CD4-positive, alpha-beta memory T cell (primary cell): ENCODE measurements around the gene IKZF1. TPM values are rescaled to one million over a fixed set of nuclear protein-coding genes. Genes with fewer than 3 reads are reported as not detected.

Experiments used
- CTCF ChIA-PET: fragments of 350-600 bp; sonication (Branson Sonifier 250); formaldehyde crosslinking; loops from one replicate; lab custom pipeline; 2021; ENCODE audit warnings: inconsistent platforms; ENCODE audit not compliant: partially characterized antibody; lab: Charles Lee
- POLR2A ChIA-PET: fragments of 350-600 bp; sonication (Branson Sonifier 250); formaldehyde crosslinking; loops from one replicate; lab custom pipeline; 2021; ENCODE audit not compliant: partially characterized antibody; lab: Charles Lee
- DNase-seq, 5 donors: peaks; one replicate each; pipeline versions ENCODE4 v3.0.0 to v3.0.0-alpha.2; 2020 to 2022; ENCODE audit warnings: mixed read lengths in 1 of 5
- H3K27ac ChIP-seq: one replicate; pipeline ENCODE4 v1.7.0; 2013; ENCODE audit warnings: low read depth, low read length
- H3K27me3 ChIP-seq: 2 replicates; pipeline ENCODE4 v1.7.0; 2013; ENCODE audit warnings: mild to moderate bottlenecking, low read length, moderate library complexity; ENCODE audit not compliant: insufficient read depth
- H3K36me3 ChIP-seq: 2 replicates; pipeline ENCODE4 v1.7.0; 2013; ENCODE audit warnings: mild to moderate bottlenecking, low read length, moderate library complexity; ENCODE audit not compliant: insufficient read depth
- H3K4me1 ChIP-seq: 2 replicates; pipeline ENCODE4 v1.7.0; 2013; ENCODE audit warnings: mild to moderate bottlenecking, low read length, moderate library complexity; ENCODE audit not compliant: insufficient read depth
- H3K4me3 ChIP-seq, 2 donors: one replicate each; pipeline ENCODE4 v1.7.0; 2013; ENCODE audit warnings: low read length in 2 of 2, mild to moderate bottlenecking in 1 of 2
- H3K9me3 ChIP-seq, 2 donors: one replicate each; pipeline ENCODE4 v1.7.0; 2013; ENCODE audit warnings: low read length in 2 of 2, control low read depth in 1 of 2; ENCODE audit not compliant: control insufficient read depth in 1 of 2
- H3K27ac Mint-ChIP-seq, 7 donors: one replicate each; pipeline ENCODE4 v1.8.0; 2020 to 2021; ENCODE audit warnings: mixed read lengths in 7 of 7, mild to moderate bottlenecking in 6 of 7, inconsistent platforms in 3 of 7, moderate library complexity in 3 of 7
- H3K27me3 Mint-ChIP-seq, 2 donors: one replicate each; pipeline ENCODE4 v1.8.0; 2020 to 2021; ENCODE audit warnings: mixed read lengths in 2 of 2
- H3K36me3 Mint-ChIP-seq, 2 donors: one replicate each; pipeline ENCODE4 v1.8.0; 2020 to 2021; ENCODE audit warnings: mixed read lengths in 2 of 2, inconsistent platforms in 1 of 2, mild to moderate bottlenecking in 1 of 2
- H3K4me1 Mint-ChIP-seq, 4 donors: one replicate each; pipeline ENCODE4 v1.8.0; 2020 to 2021; ENCODE audit warnings: mixed read lengths in 4 of 4, mild to moderate bottlenecking in 1 of 4
- H3K4me3 Mint-ChIP-seq, 8 donors: one replicate each; pipeline ENCODE4 v1.8.0; 2020 to 2021; ENCODE audit warnings: mixed read lengths in 8 of 8, mild to moderate bottlenecking in 7 of 8, moderate library complexity in 6 of 8, inconsistent platforms in 3 of 8
- H3K9me3 Mint-ChIP-seq, 8 donors: one replicate each; pipeline ENCODE4 v1.8.0; 2020 to 2021; ENCODE audit warnings: mixed read lengths in 8 of 8, mild to moderate bottlenecking in 5 of 8, inconsistent platforms in 3 of 8, moderate library complexity in 1 of 8
- intact Hi-C: fragments of 100-400 bp; cut with micrococcal nuclease; formaldehyde crosslinking; loops from one replicate; pipeline ENCODE4 v1.15.1; 2023
- polyA plus RNA-seq, 2 donors: library from polyadenylated mRNA; unstranded; fragments of 300-500 nt; fragmentation: Illumina TruSeq; gene quantifications; one replicate each; pipeline ENCODE4 v1.2.3, GENCODE V29; 2021
- total RNA-seq, 2 experiments: library from RNA; stranded (reverse); gene quantifications; one replicate each; pipeline ENCODE4 v1.2.3, GENCODE V29; 2021

The IKZF1 gene
- total and polyA plus RNA-seq, 4 experiments from 2014 or later, result 116 to 479 (median 381) TPM

- Histone ChIP-seq H3K36me3 (peaks cover 64% of the 10 kb centered on the region), H3K4me1 (peaks cover 75% of the 10 kb centered on the region), H3K4me3 (no peak overlapping the region), H3K27ac (peak overlapping the region; percentile 56), H3K9me3 (no peaks in the 10 kb centered on the region), H3K27me3 (no peaks in the 10 kb centered on the region)
- ChIA-PET POLR2A (interaction anchor here (0.9 to 2.1 kb wide), 7 partner anchors 9 to 193 kb away, joined by 3 to 14 read pairs (median 4); no protein-coding TSS in a partner anchor), CTCF (interaction anchor here (1.2 to 2.3 kb wide), 6 partner anchors 10 to 193 kb away, joined by 3 to 15 read pairs (median 4); no protein-coding TSS in a partner anchor)
- H3K9me3 Mint-ChIP-seq, result peaks cover 0 to 8% (median 0%) of the 10 kb centered on the region in 8 donors
- peaks cover 57 to 79% (median 65%) of the 10 kb centered on the region in 4 donors for H3K4me1 Mint-ChIP-seq
- no peaks in the 10 kb centered on the region for H3K27me3 Mint-ChIP-seq
- peaks cover 69 to 85% of the 10 kb centered on the region in 2 donors for H3K36me3 Mint-ChIP-seq
- H3K27ac Mint-ChIP-seq, result peak overlapping the region; percentile 80 to 99 (median 91)
- peak overlapping the region in 6 of 8 donors; percentile 7 to 69 (median 47) for H3K4me3 Mint-ChIP-seq
- intact Hi-C loops, result no loop called here
- DNase-seq, result no peak
Observed at GRCh38 chr7:50397971-50398324, 93.4 kb downstream of the IKZF1 start.

GRCh38 chr7:50399206-50399605, 94.7 kb downstream of the IKZF1 start:
- Mint-ChIP-seq H3K27me3 (no peaks in the 10 kb centered on the region), H3K36me3 (peaks cover 69 to 84% of the 10 kb centered on the region in 2 donors), H3K4me1 (peaks cover 48 to 77% (median 59%) of the 10 kb centered on the region in 4 donors), H3K9me3 (peaks cover 0 to 8% (median 0%) of the 10 kb centered on the region in 8 donors), H3K4me3 (no peak overlapping the region), H3K27ac (peak overlapping the region in 3 of 7 donors; percentile 78 to 95 (median 83))
- ChIA-PET CTCF (interaction anchor here (1.1 to 2.1 kb wide), 3 partner anchors 8 to 193 kb away, joined by 3 to 5 read pairs (median 3); no protein-coding TSS in a partner anchor), POLR2A (interaction anchor here (0.7 to 0.9 kb wide), 2 partner anchors 27 to 56 kb away, joined by 3 read pairs; no protein-coding TSS in a partner anchor)
- Histone ChIP-seq H3K4me3 (no peak overlapping the region), H3K27ac (no peak overlapping the region), H3K27me3 (no peaks in the 10 kb centered on the region), H3K4me1 (peaks cover 68% of the 10 kb centered on the region), H3K36me3 (peaks cover 60% of the 10 kb centered on the region), H3K9me3 (no peaks in the 10 kb centered on the region)
- intact Hi-C loops, result no loop called here
- DNase-seq, result no peak

- Histone ChIP-seq H3K4me1 (peaks cover 64% of the 10 kb centered on the region), H3K4me3 (no peak overlapping the region), H3K27ac (no peak overlapping the region), H3K36me3 (peaks cover 59% of the 10 kb centered on the region), H3K9me3 (no peaks in the 10 kb centered on the region), H3K27me3 (no peaks in the 10 kb centered on the region)
- no peak for DNase-seq
- Mint-ChIP-seq H3K9me3 (peaks cover 0 to 8% (median 0%) of the 10 kb centered on the region in 8 donors), H3K36me3 (peaks cover 70 to 84% of the 10 kb centered on the region in 2 donors), H3K4me1 (peaks cover 46 to 76% (median 58%) of the 10 kb centered on the region in 4 donors), H3K27ac (peak overlapping the region in 1 of 7 donors; percentile 68), H3K27me3 (no peaks in the 10 kb centered on the region), H3K4me3 (no peak overlapping the region)
- ChIA-PET POLR2A (no interaction called here), CTCF (interaction anchor here (1.1 kb wide), 1 partner anchor 18 kb away, joined by 3 read pairs; no protein-coding TSS in a partner anchor)
- intact Hi-C loops, result no loop called here
Observed at GRCh38 chr7:50399635-50400034, 95.1 kb downstream of the IKZF1 start.

- H3K4me3 Mint-ChIP-seq, result no peak overlapping the region
- no peak for DNase-seq
- Histone ChIP-seq H3K4me3 (no peak overlapping the region), H3K36me3 (peaks cover 59% of the 10 kb centered on the region), H3K27me3 (no peaks in the 10 kb centered on the region), H3K4me1 (peaks cover 63% of the 10 kb centered on the region), H3K27ac (no peak overlapping the region), H3K9me3 (no peaks in the 10 kb centered on the region)
- no peaks in the 10 kb centered on the region for H3K27me3 Mint-ChIP-seq
- peak overlapping the region in 2 of 7 donors; percentile 51 to 83 for H3K27ac Mint-ChIP-seq
- CTCF ChIA-PET, result no interaction called here
- H3K4me1 Mint-ChIP-seq, result peaks cover 44 to 79% (median 57%) of the 10 kb centered on the region in 4 donors
- H3K9me3 Mint-ChIP-seq, result peaks cover 0 to 8% (median 0%) of the 10 kb centered on the region in 8 donors
- intact Hi-C loops, result no loop called here
- H3K36me3 Mint-ChIP-seq, result peaks cover 70 to 85% of the 10 kb centered on the region in 2 donors
- POLR2A ChIA-PET, result no interaction called here
Observed at GRCh38 chr7:50400114-50400513, 95.6 kb downstream of the IKZF1 start.

GRCh38 chr7:50404392-50404791, 99.9 kb downstream of the IKZF1 start:
- H3K36me3 Mint-ChIP-seq, result peaks cover 49 to 58% of the 10 kb centered on the region in 2 donors
- intact Hi-C loops, result no loop called here
- H3K27me3 ChIP-seq, result no peaks in the 10 kb centered on the region
- no peaks in the 10 kb centered on the region for H3K9me3 ChIP-seq
- ChIA-PET CTCF (interaction anchor here (1.4 to 6.0 kb wide), 2 partner anchors 13 to 199 kb away, joined by 4 to 38 read pairs; no protein-coding TSS in a partner anchor), POLR2A (interaction anchor here (1.0 to 1.8 kb wide), 4 partner anchors 32 to 92 kb away, joined by 3 to 4 read pairs (median 4); no protein-coding TSS in a partner anchor)
- H3K9me3 Mint-ChIP-seq, result peaks cover 0 to 15% (median 0%) of the 10 kb centered on the region in 8 donors
- H3K4me3 Mint-ChIP-seq, result no peak overlapping the region
- peaks cover 37% of the 10 kb centered on the region for H3K4me1 ChIP-seq
- peaks cover 37 to 88% (median 57%) of the 10 kb centered on the region in 4 donors for H3K4me1 Mint-ChIP-seq
- no peak overlapping the region for H3K27ac ChIP-seq
- H3K27me3 Mint-ChIP-seq, result no peaks in the 10 kb centered on the region
- H3K36me3 ChIP-seq, result peaks cover 43% of the 10 kb centered on the region
- no peak overlapping the region for H3K4me3 ChIP-seq
- DNase-seq, result no peak
- peak overlapping the region in 6 of 7 donors; percentile 5 to 83 (median 44) for H3K27ac Mint-ChIP-seq

- intact Hi-C loops, result no loop called here
- Histone ChIP-seq H3K4me3 (no peak overlapping the region), H3K9me3 (no peaks in the 10 kb centered on the region), H3K4me1 (peaks cover 37% of the 10 kb centered on the region), H3K27ac (no peak overlapping the region), H3K27me3 (no peaks in the 10 kb centered on the region), H3K36me3 (peaks cover 35% of the 10 kb centered on the region)
- H3K27ac Mint-ChIP-seq, result peak overlapping the region; percentile 59 to 93 (median 82)
- CTCF ChIA-PET, result interaction anchor here (6.0 kb wide), 1 partner anchor 12 kb away, joined by 38 read pairs; no protein-coding TSS in a partner anchor
- DNase-seq, result no peak
- peaks cover 0 to 15% (median 0%) of the 10 kb centered on the region in 8 donors for H3K9me3 Mint-ChIP-seq
- peaks cover 43 to 52% of the 10 kb centered on the region in 2 donors for H3K36me3 Mint-ChIP-seq
- POLR2A ChIA-PET, result interaction anchor here (0.8 to 3.2 kb wide), 8 partner anchors 8 to 198 kb away, joined by 3 to 14 read pairs (median 4); no protein-coding TSS in a partner anchor
- peaks cover 38 to 92% (median 58%) of the 10 kb centered on the region in 4 donors for H3K4me1 Mint-ChIP-seq
- H3K27me3 Mint-ChIP-seq, result no peaks in the 10 kb centered on the region
- no peak overlapping the region for H3K4me3 Mint-ChIP-seq
Observed at GRCh38 chr7:50405221-50405620, 100.7 kb downstream of the IKZF1 start.

GRCh38 chr7:50406935-50407334, 102.4 kb downstream of the IKZF1 start:
- H3K9me3 Mint-ChIP-seq, result peaks cover 0 to 9% (median 0%) of the 10 kb centered on the region in 8 donors
- ChIA-PET CTCF (interaction anchor here (1.0 to 6.0 kb wide), 3 partner anchors 8 to 14 kb away, joined by 3 to 38 read pairs (median 6); no protein-coding TSS in a partner anchor), POLR2A (interaction anchor here (0.5 to 3.2 kb wide), 6 partner anchors 9 to 180 kb away, joined by 3 to 14 read pairs (median 4); no protein-coding TSS in a partner anchor)
- no peak for DNase-seq
- Histone ChIP-seq H3K36me3 (peaks cover 18% of the 10 kb centered on the region), H3K4me3 (no peak overlapping the region), H3K27me3 (no peaks in the 10 kb centered on the region), H3K9me3 (no peaks in the 10 kb centered on the region), H3K27ac (no peak overlapping the region), H3K4me1 (peaks cover 29% of the 10 kb centered on the region)
- H3K36me3 Mint-ChIP-seq, result peaks cover 31 to 35% of the 10 kb centered on the region in 2 donors
- H3K27me3 Mint-ChIP-seq, result no peaks in the 10 kb centered on the region
- H3K4me3 Mint-ChIP-seq, result peak overlapping the region in 1 of 8 donors; percentile 44
- H3K4me1 Mint-ChIP-seq, result peaks cover 33 to 82% (median 54%) of the 10 kb centered on the region in 4 donors
- intact Hi-C loops, result no loop called here
- peak overlapping the region; percentile 5 to 85 (median 66) for H3K27ac Mint-ChIP-seq
